ENCODE results near the gene APCDD1. TPM values are rescaled to one million over a fixed set of nuclear protein-coding genes. Genes with fewer than 3 reads are reported as not detected.
"Not testable (repeated sequence)": the region's sequence is repeated elsewhere in the genome, so short reads cannot be mapped to it uniquely, and the experiment has no call there.

Gene APCDD1
- total RNA-seq, 2 experiments from 2014 or later, result not detected

DNA sequence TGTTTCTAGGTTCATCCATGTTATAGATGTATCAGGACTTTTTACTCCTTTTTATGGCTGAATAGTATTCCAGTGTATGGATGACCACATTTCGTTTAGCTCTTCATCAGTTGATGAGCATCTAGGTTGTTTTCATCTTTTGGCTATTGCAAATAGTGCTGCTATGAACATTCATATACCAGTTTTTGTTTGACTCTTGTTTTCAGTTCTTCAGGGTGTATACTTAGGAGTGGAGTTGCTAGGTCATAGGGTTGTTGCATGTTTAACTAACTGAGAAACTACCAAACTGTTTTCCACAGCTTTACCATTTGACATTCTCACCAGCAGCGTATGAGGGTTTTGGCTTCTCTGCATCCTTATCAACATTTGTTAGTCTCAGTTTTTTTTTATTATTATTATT lies 45.6 kb downstream of the APCDD1 start:
- peaks cover 6% of the 10 kb centered on the region for H3K4me1 Mint-ChIP-seq (ENCODE audit: low read depth)
- H3K27me3 Mint-ChIP-seq, result peaks cover 6% of the 10 kb centered on the region
- TF ChIP-seq, protein P1, sequence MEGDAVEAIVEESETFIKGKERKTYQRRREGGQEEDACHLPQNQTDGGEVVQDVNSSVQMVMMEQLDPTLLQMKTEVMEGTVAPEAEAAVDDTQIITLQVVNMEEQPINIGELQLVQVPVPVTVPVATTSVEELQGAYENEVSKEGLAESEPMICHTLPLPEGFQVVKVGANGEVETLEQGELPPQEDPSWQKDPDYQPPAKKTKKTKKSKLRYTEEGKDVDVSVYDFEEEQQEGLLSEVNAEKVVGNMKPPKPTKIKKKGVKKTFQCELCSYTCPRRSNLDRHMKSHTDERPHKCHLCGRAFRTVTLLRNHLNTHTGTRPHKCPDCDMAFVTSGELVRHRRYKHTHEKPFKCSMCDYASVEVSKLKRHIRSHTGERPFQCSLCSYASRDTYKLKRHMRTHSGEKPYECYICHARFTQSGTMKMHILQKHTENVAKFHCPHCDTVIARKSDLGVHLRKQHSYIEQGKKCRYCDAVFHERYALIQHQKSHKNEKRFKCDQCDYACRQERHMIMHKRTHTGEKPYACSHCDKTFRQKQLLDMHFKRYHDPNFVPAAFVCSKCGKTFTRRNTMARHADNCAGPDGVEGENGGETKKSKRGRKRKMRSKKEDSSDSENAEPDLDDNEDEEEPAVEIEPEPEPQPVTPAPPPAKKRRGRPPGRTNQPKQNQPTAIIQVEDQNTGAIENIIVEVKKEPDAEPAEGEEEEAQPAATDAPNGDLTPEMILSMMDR (IDR thresholded peaks at IDR 0.05), result no peak
- no peaks in the 10 kb centered on the region for H3K9me3 Mint-ChIP-seq
- H3K36me3 Mint-ChIP-seq (ENCODE audit: low read depth), result no peaks in the 10 kb centered on the region
- ChIA-PET POLR2A (no interaction called here), CTCF (no interaction called here)
- Histone ChIP-seq H3K4me3 (ENCODE audit: low read length) (no peak overlapping the region), H3K27me3 (ENCODE audit: control insufficient read depth in 1 of 2, insufficient read depth in 2 of 2, low read length in 2 of 2) (no peaks in the 10 kb centered on the region), H3K36me3 (ENCODE audit: insufficient read depth, low read length) (no peaks in the 10 kb centered on the region), H3K9me3 (ENCODE audit: control insufficient read depth in 1 of 2, insufficient read depth in 1 of 2, low read length in 2 of 2) (peaks cover 2 to 8% of the 10 kb centered on the region in 2 experiments), H3K4me1 (ENCODE audit: insufficient read depth, low read length) (no peaks in the 10 kb centered on the region), H3K27ac (ENCODE audit: low read depth in 1 of 2, low read length in 2 of 2) (no peak overlapping the region)
- no peak overlapping the region for H3K4me3 Mint-ChIP-seq
- no peak overlapping the region for H3K27ac Mint-ChIP-seq
- DNase-seq (no peak), ATAC-seq (ENCODE audit: poor library complexity) (no peak)
- intact Hi-C loops (cut with DNase I, micrococcal nuclease), result no loop called here

DNA sequence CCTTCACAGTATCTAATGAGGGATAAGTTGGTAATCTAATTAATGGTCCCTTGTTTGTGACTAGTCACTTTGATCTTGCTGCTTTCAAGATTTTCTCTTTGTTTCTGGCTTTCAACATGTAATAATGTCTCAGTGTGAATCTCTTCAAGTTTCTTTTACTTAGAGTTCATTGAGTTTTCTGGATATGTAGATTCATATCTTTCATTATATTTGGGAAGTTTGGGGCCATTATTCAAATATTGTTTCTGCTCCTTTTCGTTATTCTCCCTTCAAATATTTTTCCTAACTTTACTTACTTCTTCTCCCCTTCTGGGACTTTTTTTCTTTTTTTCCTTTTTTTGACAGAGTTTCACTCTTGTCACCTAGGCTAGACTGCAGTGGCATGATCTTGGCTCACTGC lies 50.3 kb downstream of the APCDD1 start:
- H3K27me3 ChIP-seq (ENCODE audit: control insufficient read depth in 1 of 2, insufficient read depth in 2 of 2, low read length in 2 of 2), result peaks cover 0 to 4% of the 10 kb centered on the region in 2 experiments
- no peaks in the 10 kb centered on the region for H3K4me1 ChIP-seq (ENCODE audit: insufficient read depth, low read length)
- ChIA-PET POLR2A (no interaction called here), CTCF (no interaction called here)
- no peak overlapping the region for H3K27ac ChIP-seq (ENCODE audit: low read depth in 1 of 2, low read length in 2 of 2)
- Mint-ChIP-seq H3K9me3 (peaks cover 7% of the 10 kb centered on the region), H3K4me3 (no peak overlapping the region), H3K27me3 (peaks cover 6% of the 10 kb centered on the region), H3K36me3 (ENCODE audit: low read depth) (peaks cover 5% of the 10 kb centered on the region), H3K27ac (no peak overlapping the region), H3K4me1 (ENCODE audit: low read depth) (no peaks in the 10 kb centered on the region)
- H3K4me3 ChIP-seq (ENCODE audit: low read length), result no peak overlapping the region
- no peak for DNase-seq
- H3K36me3 ChIP-seq (ENCODE audit: insufficient read depth, low read length), result no peaks in the 10 kb centered on the region
- TF ChIP-seq, protein P1 (IDR thresholded peaks at IDR 0.05), result no peak
- intact Hi-C loops (cut with DNase I, micrococcal nuclease), result no loop called here
- ATAC-seq (ENCODE audit: poor library complexity), result no peak
- peaks cover 16 to 21% of the 10 kb centered on the region in 2 experiments for H3K9me3 ChIP-seq (ENCODE audit: control insufficient read depth in 1 of 2, insufficient read depth in 1 of 2, low read length in 2 of 2)

DNA sequence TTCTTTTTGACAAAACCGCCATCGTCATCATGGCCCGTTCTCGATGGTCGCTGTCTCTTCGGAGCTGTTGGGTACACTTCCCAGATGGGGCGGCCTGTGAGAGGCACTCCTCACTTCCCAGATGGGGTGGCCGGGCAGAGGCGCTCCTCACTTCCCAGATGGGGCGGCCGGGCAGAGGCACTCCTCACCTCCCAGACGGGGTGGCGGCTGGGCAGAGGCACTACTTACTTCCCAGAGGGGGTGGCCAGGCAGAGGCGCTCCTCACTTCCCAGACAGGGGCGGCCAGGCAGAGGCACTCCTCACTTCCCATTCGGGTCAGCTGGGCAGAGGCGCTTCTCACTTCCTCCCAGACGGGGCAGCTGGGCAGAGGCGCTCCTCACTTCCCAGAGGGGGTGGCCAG lies 51.5 kb downstream of the APCDD1 start:
- H3K36me3 ChIP-seq (ENCODE audit: insufficient read depth, low read length); H3K27me3 ChIP-seq (ENCODE audit: control insufficient read depth in 1 of 2, insufficient read depth in 2 of 2, low read length in 2 of 2); H3K27ac Mint-ChIP-seq; ATAC-seq (ENCODE audit: poor library complexity); DNase-seq; H3K4me1 ChIP-seq (ENCODE audit: insufficient read depth, low read length); intact Hi-C loops (cut with DNase I, micrococcal nuclease); H3K4me3 Mint-ChIP-seq; H3K4me3 ChIP-seq (ENCODE audit: low read length); H3K27ac ChIP-seq (ENCODE audit: low read depth in 1 of 2, low read length in 2 of 2); H3K36me3 Mint-ChIP-seq (ENCODE audit: low read depth); H3K9me3 Mint-ChIP-seq; POLR2A ChIA-PET; H3K4me1 Mint-ChIP-seq (ENCODE audit: low read depth); H3K27me3 Mint-ChIP-seq; CTCF ChIA-PET: not testable (repeated sequence)
- peaks cover 16 to 21% of the 10 kb centered on the region in 2 experiments for H3K9me3 ChIP-seq (ENCODE audit: control insufficient read depth in 1 of 2, insufficient read depth in 1 of 2, low read length in 2 of 2)

DNA sequence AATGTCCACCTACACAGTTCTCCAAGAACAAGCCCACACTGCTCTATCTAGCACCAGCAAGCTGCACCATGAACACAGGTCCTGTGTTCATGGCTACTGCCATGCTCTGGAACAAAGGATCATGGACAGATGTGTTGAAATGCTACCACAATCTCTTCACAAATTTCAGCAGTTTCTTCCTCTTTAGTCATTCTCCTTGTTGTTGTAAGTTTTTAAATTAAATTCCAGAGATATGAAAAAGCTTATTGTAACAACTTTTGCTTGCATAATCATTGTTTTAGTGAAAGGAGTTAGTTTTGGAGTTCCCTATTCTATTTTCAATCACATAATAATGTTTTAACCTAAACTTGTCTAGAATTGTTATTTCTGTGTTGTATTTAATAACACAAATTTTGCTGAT lies 54.2 kb downstream of the APCDD1 start:
- CTCF ChIA-PET, result no interaction called here

More for the DNA sequence above, 54.2 kb downstream of the APCDD1 start:
- no peak for DNase-seq
- POLR2A ChIA-PET, result no interaction called here
- H3K36me3 ChIP-seq (ENCODE audit: insufficient read depth, low read length), result no peaks in the 10 kb centered on the region
- H3K27ac ChIP-seq (ENCODE audit: low read depth in 1 of 2, low read length in 2 of 2), result no peak overlapping the region
- Mint-ChIP-seq H3K27me3 (peaks cover 14% of the 10 kb centered on the region), H3K36me3 (ENCODE audit: low read depth) (peaks cover 5% of the 10 kb centered on the region), H3K9me3 (peaks cover 7% of the 10 kb centered on the region), H3K27ac (no peak overlapping the region), H3K4me3 (no peak overlapping the region), H3K4me1 (ENCODE audit: low read depth) (no peaks in the 10 kb centered on the region)
- peaks cover 16 to 21% of the 10 kb centered on the region in 2 experiments for H3K9me3 ChIP-seq (ENCODE audit: control insufficient read depth in 1 of 2, insufficient read depth in 1 of 2, low read length in 2 of 2)
- peaks cover 4 to 10% of the 10 kb centered on the region in 2 experiments for H3K27me3 ChIP-seq (ENCODE audit: control insufficient read depth in 1 of 2, insufficient read depth in 2 of 2, low read length in 2 of 2)
- H3K4me1 ChIP-seq (ENCODE audit: insufficient read depth, low read length), result no peaks in the 10 kb centered on the region
- TF ChIP-seq, protein P1 (IDR thresholded peaks at IDR 0.05), result no peak
- H3K4me3 ChIP-seq (ENCODE audit: low read length), result no peak overlapping the region
- ATAC-seq (ENCODE audit: poor library complexity), result no peak
- intact Hi-C loops (cut with DNase I, micrococcal nuclease), result no loop called here

Data from CD4-positive, alpha-beta T cell (primary cell).